Peyer's patch (tissue), 4 donors: ENCODE data around the gene TUT1. TPM values are rescaled to one million over a fixed set of nuclear protein-coding genes. Genes with fewer than 3 reads are reported as not detected.

Experiments
- DNase-seq, 3 donors: peaks; one replicate each; pipeline ENCODE4 v3.0.0-alpha.2; 2017 to 2019
- H3K27ac ChIP-seq, 4 donors: fragments of 200-600 bp; sonication (generic); one replicate each; pipeline ENCODE4 v1.5.1; 2016 to 2019
- H3K27me3 ChIP-seq, 2 donors: fragments of 200-600 bp; sonication (generic); one replicate each; pipeline ENCODE4 v1.5.1; 2019
- H3K36me3 ChIP-seq, 3 donors: fragments of 200-600 bp; sonication (generic); one replicate each; pipeline ENCODE4 v1.5.1; 2016 to 2019
- H3K4me1 ChIP-seq, 4 donors: fragments of 200-600 bp; sonication (generic); one replicate each; pipeline ENCODE4 v1.5.1; 2016 to 2019
- H3K4me3 ChIP-seq, 4 donors: fragments of 200-600 bp; sonication (generic); 1 replicate in 3 of 4; 2 replicates in 1 of 4; pipeline ENCODE4 v1.5.1; 2016 to 2019; ENCODE audit warnings: mild to moderate bottlenecking in 1 of 4
- H3K9me3 ChIP-seq, 4 donors: fragments of 200-600 bp; sonication (generic); one replicate each; pipeline ENCODE4 v1.5.1; 2016 to 2019; ENCODE audit warnings: mild to moderate bottlenecking in 1 of 4
- CTCF ChIP-seq, 6 experiments: fragments of 450-650 bp in 4 of 6; fragments of 200-600 bp in 2 of 6; sonication (generic) in 1 of 6; IDR thresholded peaks; one replicate each; pipeline ENCODE4 v1.5.1; 2017 to 2019; ENCODE audit warnings: antibody characterized with exemption in 6 of 6, mild to moderate bottlenecking in 3 of 6, moderate library complexity in 1 of 6
- POLR2A ChIP-seq, 2 donors: fragments of 450-650 bp; IDR thresholded peaks; one replicate each; pipeline ENCODE4 v1.5.1; 2017; ENCODE audit warnings: antibody characterized with exemption in 2 of 2, mild to moderate bottlenecking in 2 of 2, moderate library complexity in 2 of 2
- total RNA-seq, 4 donors: library from RNA; depleted of rRNA; stranded (reverse); fragments of >200 nt; gene quantifications; one replicate each; pipeline ENCODE4 v1.1.0, GENCODE V29; 2016

TUT1 gene
- total RNA-seq, 4 donors from 2014 or later: 5.0 to 29.4 (median 17.5) TPM

- no peaks in the 10 kb centered on the region for H3K9me3 ChIP-seq
- H3K4me1 ChIP-seq: peaks cover 6 to 33% (median 12%) of the 10 kb centered on the region in 4 donors
- no peak for DNase-seq
- no peak overlapping the region for H3K4me3 ChIP-seq
- H3K36me3 ChIP-seq: peaks cover 0 to 14% (median 0%) of the 10 kb centered on the region in 3 donors
- H3K27ac ChIP-seq: no peak overlapping the region
- TF ChIP-seq CTCF (IDR thresholded peaks at IDR 0.05) (no peak), POLR2A (IDR thresholded peaks at IDR 0.05) (no peak)
- H3K27me3 ChIP-seq: no peaks in the 10 kb centered on the region
These were observed 12.5 kb upstream of the TUT1 start for GRCh38 chr11:62603776-62604299.

GRCh38 chr11:62603072-62603408, 11.7 kb upstream of the TUT1 start:
- Histone ChIP-seq H3K4me3 (peak overlapping the region; percentile 76 to 100 (median 96)), H3K27ac (peak overlapping the region; percentile 94 to 99 (median 98)), H3K36me3 (peaks cover 0 to 19% (median 0%) of the 10 kb centered on the region in 3 donors), H3K27me3 (no peaks in the 10 kb centered on the region), H3K9me3 (no peaks in the 10 kb centered on the region), H3K4me1 (peaks cover 6 to 40% (median 13%) of the 10 kb centered on the region in 4 donors)
- TF ChIP-seq POLR2A (IDR thresholded peaks at IDR 0.05) (no peak), CTCF (IDR thresholded peaks at IDR 0.05) (no peak)
- DNase-seq: no peak

- peak; percentile 47 to 87 (median 77) for DNase-seq
- TF ChIP-seq CTCF (IDR thresholded peaks at IDR 0.05) (peak in 3 of 6 experiments; percentile 31 to 42 (median 32)), POLR2A (IDR thresholded peaks at IDR 0.05) (no peak)
- peak overlapping the region; percentile 76 to 100 (median 96) for H3K4me3 ChIP-seq
- no peaks in the 10 kb centered on the region for H3K9me3 ChIP-seq
- no peaks in the 10 kb centered on the region for H3K27me3 ChIP-seq
- peaks cover 0 to 26% (median 0%) of the 10 kb centered on the region in 3 donors for H3K36me3 ChIP-seq
- peaks cover 6 to 40% (median 13%) of the 10 kb centered on the region in 4 donors for H3K4me1 ChIP-seq
- H3K27ac ChIP-seq: peak overlapping the region; percentile 94 to 99 (median 98)
These were observed 11.1 kb upstream of the TUT1 start for GRCh38 chr11:62602141-62603071.

- H3K9me3 ChIP-seq: no peaks in the 10 kb centered on the region
- TF ChIP-seq CTCF (IDR thresholded peaks at IDR 0.05): no peak
- TF ChIP-seq POLR2A (IDR thresholded peaks at IDR 0.05): peak; percentile 56 to 66
- peak within 1 kb of the TSS; percentile 76 to 100 (median 96) for H3K4me3 ChIP-seq
- DNase-seq: peak; percentile 95 to 100 (median 99)
- no peaks in the 10 kb centered on the region for H3K27me3 ChIP-seq
- H3K4me1 ChIP-seq: peaks cover 6 to 36% (median 13%) of the 10 kb centered on the region in 4 donors
- H3K27ac ChIP-seq: peak within 1 kb of the TSS; percentile 94 to 99 (median 98)
- peaks cover 0 to 34% (median 0%) of the 10 kb centered on the region in 3 donors for H3K36me3 ChIP-seq
These were observed 10.2 kb upstream of the TUT1 start, which contains the start of gene MTA2 for GRCh38 chr11:62601372-62602140. Gene MTA2, minus strand, starts transcription at chr11:62601865. Its CDS starts 415 bp downstream, at chr11:62601450.

GRCh38 chr11:62601122-62601371, 9.7 kb upstream of the TUT1 start:
- H3K9me3 ChIP-seq: no peaks in the 10 kb centered on the region
- H3K4me1 ChIP-seq: peaks cover 6 to 36% (median 13%) of the 10 kb centered on the region in 4 donors
- DNase-seq: peak; percentile 50 to 76 (median 69)
- H3K4me3 ChIP-seq: peak overlapping the region; percentile 76 to 100 (median 96)
- H3K27ac ChIP-seq: peak overlapping the region; percentile 94 to 99 (median 98)
- no peaks in the 10 kb centered on the region for H3K27me3 ChIP-seq
- TF ChIP-seq CTCF (IDR thresholded peaks at IDR 0.05) (no peak), POLR2A (IDR thresholded peaks at IDR 0.05) (no peak)
- H3K36me3 ChIP-seq: peaks cover 0 to 38% (median 0%) of the 10 kb centered on the region in 3 donors
